Endodermal cell (in vitro differentiated cells): Measurements from ENCODE around the gene PTPRM. TPM values are rescaled to one million over a fixed set of nuclear protein-coding genes. Genes with fewer than 3 reads are reported as not detected.
A peak's percentile ranks its signal among the peaks of the same experiment; 100 is the strongest.

Source experiments
- DNase-seq: peaks from one replicate; pipeline ENCODE4 v3.0.0-alpha.2; 2017
- H3K27ac ChIP-seq: 2 replicates; pipeline ENCODE4 v1.5.1; 2013; ENCODE audit warnings: mild to moderate bottlenecking, low read depth, low read length, moderate library complexity
- H3K27me3 ChIP-seq: 2 replicates; pipeline ENCODE4 v1.6.1; 2013; ENCODE audit warnings: mild to moderate bottlenecking, low read length, moderate library complexity; ENCODE audit not compliant: insufficient read depth, control insufficient read depth, poor library complexity, severe bottlenecking
- H3K36me3 ChIP-seq: 2 replicates; pipeline ENCODE4 v1.7.0; 2013; ENCODE audit warnings: mild to moderate bottlenecking, low read length, moderate library complexity; ENCODE audit not compliant: control insufficient read depth, insufficient read depth
- H3K4me1 ChIP-seq: one replicate; pipeline ENCODE4 v1.7.0; 2013; ENCODE audit warnings: low read length; ENCODE audit not compliant: control insufficient read depth, insufficient read depth
- H3K4me3 ChIP-seq: 2 replicates; pipeline ENCODE4 v1.5.1; 2013; ENCODE audit warnings: mild to moderate bottlenecking, low read length, moderate library complexity
- H3K9ac ChIP-seq: 2 replicates; pipeline ENCODE4 v1.6.1; 2013; ENCODE audit warnings: mild to moderate bottlenecking, low read length, moderate library complexity; ENCODE audit not compliant: poor library complexity, severe bottlenecking; ENCODE audit errors: extremely low read depth
- H3K9me3 ChIP-seq: 2 replicates; pipeline ENCODE4 v1.6.1; 2013; ENCODE audit warnings: mild to moderate bottlenecking, low read length, moderate library complexity; ENCODE audit not compliant: control insufficient read depth
- H3K27ac Mint-ChIP-seq: 2 replicates; pipeline ENCODE4 v1.8.0; 2020; ENCODE audit warnings: mixed read lengths
- H3K27me3 Mint-ChIP-seq: 2 replicates; pipeline ENCODE4 v1.8.0; 2021; ENCODE audit warnings: mild to moderate bottlenecking, mixed read lengths; ENCODE audit not compliant: insufficient read depth
- H3K36me3 Mint-ChIP-seq: 2 replicates; pipeline ENCODE4 v1.8.0; 2020; ENCODE audit warnings: low read depth, mixed read lengths
- H3K4me1 Mint-ChIP-seq: 2 replicates; pipeline ENCODE4 v1.8.0; 2020; ENCODE audit warnings: mixed read lengths
- H3K4me3 Mint-ChIP-seq: 2 replicates; pipeline ENCODE4 v1.8.0; 2020; ENCODE audit warnings: mild to moderate bottlenecking, moderate library complexity, mixed read lengths
- H3K9me3 Mint-ChIP-seq: 2 replicates; pipeline ENCODE4 v1.8.0; 2020; ENCODE audit warnings: mild to moderate bottlenecking, mixed read lengths
- CTCF ChIP-seq: fragments of 200-600 bp; sonication (generic); conservative IDR thresholded peaks from 2 replicates; pipeline ENCODE4 v1.5.0; 2021; ENCODE audit warnings: antibody characterized with exemption, mild to moderate bottlenecking
- WGBS, 2 experiments: methylation state at CpG; one replicate each; pipeline versions ENCODE4 v1.1.5 to v1.1.7; 2013; ENCODE audit warnings: missing lambda C conversion rate in 2 of 2, mixed read lengths in 1 of 2; ENCODE audit not compliant: insufficient coverage in 1 of 2, insufficient read length in 1 of 2; 5-methylcytosine and 5-hydroxymethylcytosine counted together
- total RNA-seq, 2 donors: library from RNA; stranded (reverse); fragmentation: NEBNext Ultra II Directional in 1 of 2; extraction: Animal tissue kit (Norgen Biotek cat#: 25700) in 1 of 2; gene quantifications; 2 replicates in 1 of 2; 3 replicates in 1 of 2; pipeline ENCODE4 v1.2.1, GENCODE V29; 2021

Gene PTPRM
- total RNA-seq, 2 donors from 2014 or later, result 47.2 to 57.6 TPM

DNA sequence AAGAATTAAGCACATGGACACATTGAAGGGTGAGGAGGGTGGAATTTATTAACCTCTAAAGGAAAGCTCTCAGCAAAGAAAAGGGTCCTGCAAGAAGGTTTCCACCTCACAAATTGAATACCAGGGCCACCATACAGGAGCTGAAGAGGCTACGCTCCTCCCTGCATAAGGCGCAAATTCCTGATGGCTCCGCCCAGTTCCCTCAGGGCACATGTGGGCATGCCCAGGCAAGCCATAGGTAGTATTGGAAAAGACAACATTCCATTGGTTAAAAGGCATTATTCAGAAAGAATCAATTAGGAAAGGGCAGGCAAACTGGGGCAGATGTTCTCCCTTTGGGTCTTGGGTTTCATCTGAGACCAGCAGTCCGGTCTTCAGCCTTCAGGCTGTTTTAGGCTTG, 161.2 kb downstream of the PTPRM start:
- peak; percentile 70 for DNase-seq
- Mint-ChIP-seq H3K27ac (no peak overlapping the region), H3K4me1 (peaks cover 46% of the 10 kb centered on the region), H3K36me3 (peaks cover 2% of the 10 kb centered on the region), H3K27me3 (no peaks in the 10 kb centered on the region), H3K4me3 (no peak overlapping the region), H3K9me3 (peaks cover 9% of the 10 kb centered on the region)
- Histone ChIP-seq H3K9me3 (peaks cover 9% of the 10 kb centered on the region), H3K4me3 (no peak overlapping the region), H3K36me3 (peaks cover 6% of the 10 kb centered on the region), H3K9ac (no peak overlapping the region), H3K4me1 (peaks cover 5% of the 10 kb centered on the region), H3K27me3 (no peaks in the 10 kb centered on the region), H3K27ac (no peak overlapping the region)
- 98 to 100% methylated on average over 2 to 4 of the region's 4 CpGs for WGBS, 2 experiments
- TF ChIP-seq CTCF, result no peak

DNA sequence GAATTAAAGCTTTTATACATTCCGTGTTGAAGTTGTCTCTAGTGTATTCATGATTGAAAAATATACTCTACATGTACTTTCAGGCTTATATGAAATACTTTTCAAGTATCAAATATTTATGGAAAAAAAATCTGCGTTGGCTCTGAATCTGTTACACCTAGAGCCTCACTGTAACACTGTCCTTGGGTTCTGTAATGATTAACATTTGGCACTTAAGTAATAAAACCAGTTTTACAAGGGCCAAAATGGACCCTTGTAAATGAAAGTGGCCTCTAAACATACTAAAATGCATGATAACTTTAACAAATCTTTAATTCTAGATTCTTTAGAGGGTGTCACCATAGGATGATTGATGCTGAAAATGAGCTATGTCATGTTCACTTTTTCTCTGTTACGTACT, 162.8 kb downstream of the PTPRM start:
- no peak overlapping the region for H3K4me3 Mint-ChIP-seq
- TF ChIP-seq CTCF, result no peak
- Histone ChIP-seq H3K27ac (no peak overlapping the region), H3K27me3 (no peaks in the 10 kb centered on the region), H3K4me3 (no peak overlapping the region), H3K9ac (no peak overlapping the region), H3K36me3 (peaks cover 6% of the 10 kb centered on the region), H3K9me3 (peaks cover 12% of the 10 kb centered on the region), H3K4me1 (peaks cover 12% of the 10 kb centered on the region)
- H3K36me3 Mint-ChIP-seq, result peaks cover 4% of the 10 kb centered on the region
- DNase-seq, result no peak
- H3K4me1 Mint-ChIP-seq, result peaks cover 47% of the 10 kb centered on the region
- WGBS, 2 experiments, result 92 to 100% methylated on average over 1 to 2 of the region's 3 CpGs
- H3K27me3 Mint-ChIP-seq, result no peaks in the 10 kb centered on the region
- peaks cover 11% of the 10 kb centered on the region for H3K9me3 Mint-ChIP-seq
- no peak overlapping the region for H3K27ac Mint-ChIP-seq

GRCh38 chr18:7730682-7731081, 163.6 kb downstream of the PTPRM start:
- H3K27me3 ChIP-seq, result no peaks in the 10 kb centered on the region
- H3K36me3 ChIP-seq, result peaks cover 6% of the 10 kb centered on the region
- Mint-ChIP-seq H3K4me1 (peaks cover 46% of the 10 kb centered on the region), H3K36me3 (peaks cover 4% of the 10 kb centered on the region), H3K27me3 (no peaks in the 10 kb centered on the region), H3K27ac (no peak overlapping the region), H3K4me3 (no peak overlapping the region), H3K9me3 (peaks cover 11% of the 10 kb centered on the region)
- 93 to 100% methylated on average over 1 to 4 of the region's 4 CpGs for WGBS, 2 experiments
- peak overlapping the region; percentile 6 for H3K4me3 ChIP-seq
- peaks cover 12% of the 10 kb centered on the region for H3K9me3 ChIP-seq
- no peak for TF ChIP-seq CTCF
- peaks cover 14% of the 10 kb centered on the region for H3K4me1 ChIP-seq
- no peak overlapping the region for H3K27ac ChIP-seq
- no peak for DNase-seq
- H3K9ac ChIP-seq, result no peak overlapping the region
